ENCODE data around the gene EMC9.

DNA sequence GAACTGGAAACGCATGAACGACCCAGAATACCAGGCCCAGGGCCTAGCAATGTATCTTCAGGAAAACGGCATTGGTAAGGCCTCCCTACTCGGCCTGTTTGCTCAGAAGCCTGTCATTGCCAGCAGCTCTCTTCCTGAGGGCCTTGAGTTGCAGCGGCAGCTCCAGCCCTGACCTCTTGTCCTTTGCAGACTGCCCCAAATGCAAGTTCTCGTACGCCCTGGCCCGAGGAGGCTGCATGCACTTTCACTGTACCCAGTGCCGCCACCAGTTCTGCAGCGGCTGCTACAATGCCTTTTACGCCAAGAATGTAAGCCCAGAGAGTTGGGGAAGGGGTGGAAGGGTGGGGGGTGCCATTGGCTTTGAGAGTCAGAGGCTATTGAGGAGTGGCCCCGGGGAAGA, 15.9 kb upstream of the EMC9 start:
- TF ChIP-seq, protein P1, sequence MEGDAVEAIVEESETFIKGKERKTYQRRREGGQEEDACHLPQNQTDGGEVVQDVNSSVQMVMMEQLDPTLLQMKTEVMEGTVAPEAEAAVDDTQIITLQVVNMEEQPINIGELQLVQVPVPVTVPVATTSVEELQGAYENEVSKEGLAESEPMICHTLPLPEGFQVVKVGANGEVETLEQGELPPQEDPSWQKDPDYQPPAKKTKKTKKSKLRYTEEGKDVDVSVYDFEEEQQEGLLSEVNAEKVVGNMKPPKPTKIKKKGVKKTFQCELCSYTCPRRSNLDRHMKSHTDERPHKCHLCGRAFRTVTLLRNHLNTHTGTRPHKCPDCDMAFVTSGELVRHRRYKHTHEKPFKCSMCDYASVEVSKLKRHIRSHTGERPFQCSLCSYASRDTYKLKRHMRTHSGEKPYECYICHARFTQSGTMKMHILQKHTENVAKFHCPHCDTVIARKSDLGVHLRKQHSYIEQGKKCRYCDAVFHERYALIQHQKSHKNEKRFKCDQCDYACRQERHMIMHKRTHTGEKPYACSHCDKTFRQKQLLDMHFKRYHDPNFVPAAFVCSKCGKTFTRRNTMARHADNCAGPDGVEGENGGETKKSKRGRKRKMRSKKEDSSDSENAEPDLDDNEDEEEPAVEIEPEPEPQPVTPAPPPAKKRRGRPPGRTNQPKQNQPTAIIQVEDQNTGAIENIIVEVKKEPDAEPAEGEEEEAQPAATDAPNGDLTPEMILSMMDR (optimal IDR thresholded peaks at IDR 0.05 in 1 of 3, IDR thresholded peaks at IDR 0.05 in 1 of 3, conservative IDR thresholded peaks at IDR 0.05 in 1 of 3; ENCODE audit: extremely low read depth in 1 of 3, insufficient read depth in 2 of 3, low read length in 3 of 3), result no peak
- no peak for TF ChIP-seq EZH2 (IDR thresholded peaks at IDR 0.05; ENCODE audit: low read length)
